ENCODE measurements around the gene NDUFC2.
"Not testable (repeated sequence)": the region's sequence is repeated elsewhere in the genome, so short reads cannot be mapped to it uniquely, and the experiment has no call there.

The NDUFC2 gene

GRCh38 chr11:78078218-78079167 is 1.2 kb downstream of the NDUFC2 start:
- DNase-seq, result peak; percentile 24

GRCh38 chr11:78077592-78077991 is 2.1 kb downstream of the NDUFC2 start:
- DNase-seq, result not testable (repeated sequence)

GRCh38 chr11:78076733-78077403 is 2.8 kb downstream of the NDUFC2 start:
- no peak for DNase-seq

GRCh38 chr11:78074756-78075155 is 4.9 kb downstream of the NDUFC2 start:
- no peak for DNase-seq

GRCh38 chr11:78072455-78072854 is 7.2 kb downstream of the NDUFC2 start:
- DNase-seq, result no peak

- DNase-seq, result no peak
Measured at GRCh38 chr11:78071717-78072116, 7.9 kb downstream of the NDUFC2 start.

- no peak for DNase-seq
Measured at GRCh38 chr11:78070621-78071020, 9.0 kb downstream of the NDUFC2 start.

- DNase-seq, result peak; percentile 53
Measured at GRCh38 chr11:78069465-78069864, 10.2 kb downstream of the NDUFC2 start.

GRCh38 chr11:78067704-78068103 is 12.0 kb downstream of the NDUFC2 start:
- no peak for DNase-seq

- no peak for DNase-seq
Measured at GRCh38 chr11:78066471-78066870, 13.2 kb downstream of the NDUFC2 start.

GRCh38 chr11:78065203-78065602 is 14.5 kb downstream of the NDUFC2 start:
- no peak for DNase-seq

- no peak for DNase-seq
Measured at GRCh38 chr11:78063440-78064181, 16.1 kb downstream of the NDUFC2 start, which contains the start of gene THRSP. Gene THRSP, plus strand, starts transcription at chr11:78063861. Its CDS starts 21 bp downstream, at chr11:78063882.

GRCh38 chr11:78062671-78063070 is 17.0 kb downstream of the NDUFC2 start:
- no peak for DNase-seq

- DNase-seq, result no peak
Measured at GRCh38 chr11:78061921-78062311, 17.7 kb downstream of the NDUFC2 start.

GRCh38 chr11:78061088-78061920 is 18.4 kb downstream of the NDUFC2 start:
- no peak for DNase-seq

GRCh38 chr11:78060533-78060932 is 19.1 kb downstream of the NDUFC2 start:
- no peak for DNase-seq

GRCh38 chr11:78059749-78060328 is 19.8 kb downstream of the NDUFC2 start:
- not testable (repeated sequence) for DNase-seq

GRCh38 chr11:78057462-78058055 is 22.1 kb downstream of the NDUFC2 start:
- no peak for DNase-seq

- peak; percentile 31 for DNase-seq
Measured at GRCh38 chr11:78056093-78056492, 23.6 kb downstream of the NDUFC2 start.

GRCh38 chr11:78054971-78055370 is 24.7 kb downstream of the NDUFC2 start:
- no peak for DNase-seq

Data from hematopoietic multipotent progenitor cell treated with erythropoietin and hydrocortisone succinate and interleukin-3 and kit ligand, for 8 days (in vitro differentiated cells).